Adrenal gland (tissue), 5 donors: ENCODE data around the gene ZNF333.

Source experiments
- CTCF ChIP-seq, 6 experiments: fragments of 450-650 bp in 4 of 6; fragments of 200-600 bp in 2 of 6; sonication (generic) in 1 of 6; IDR thresholded peaks; 1 replicate in 5 of 6; 2 replicates in 1 of 6; pipeline versions ENCODE4 v1.5.1 to v1.8.0; 2016 to 2021; ENCODE audit warnings: antibody characterized with exemption in 6 of 6, mild to moderate bottlenecking in 2 of 6, moderate library complexity in 1 of 6
- POLR2A ChIP-seq, 2 donors: fragments of 450-650 bp; IDR thresholded peaks; one replicate each; pipeline ENCODE4 v1.6.1; 2017; ENCODE audit warnings: antibody characterized with exemption in 2 of 2, mild to moderate bottlenecking in 2 of 2, moderate library complexity in 1 of 2
- donor health status: DM: no; HTN: no; CAD: no.

- TF ChIP-seq CTCF (IDR thresholded peaks at IDR 0.05): no peak
- TF ChIP-seq POLR2A (IDR thresholded peaks at IDR 0.05): no peak
Measured at GRCh38 chr19:14704450-14704849, 14.6 kb downstream of the ZNF333 start.
